Right atrium auricular region (tissue), 2 donors: Measurements from ENCODE around the gene PSMA6. TPM values are rescaled to one million over a fixed set of nuclear protein-coding genes. Genes with fewer than 3 reads are reported as not detected.

ENCODE experiments used
- DNase-seq: peaks from one replicate; pipeline ENCODE4 v3.0.0-alpha.2; 2019; ENCODE audit warnings: low spot score
- H3K27ac ChIP-seq, 2 donors: fragments of 200-600 bp; sonication (generic); 1 replicate in 1 of 2; 2 replicates in 1 of 2; pipeline ENCODE4 v1.5.1; 2016 to 2019
- H3K27me3 ChIP-seq, 2 donors: fragments of 200-600 bp; sonication (generic); one replicate each; pipeline versions ENCODE4 v1.5.1 to v1.6.0; 2017 to 2019
- H3K36me3 ChIP-seq: fragments of 200-600 bp; sonication (generic); one replicate; pipeline ENCODE4 v1.5.1; 2016
- H3K4me1 ChIP-seq, 2 donors: fragments of 200-600 bp; sonication (generic); one replicate each; pipeline versions ENCODE4 v1.5.1 to v1.6.0; 2017 to 2019
- H3K4me3 ChIP-seq, 2 donors: fragments of 200-600 bp; sonication (generic); 1 replicate in 1 of 2; 2 replicates in 1 of 2; pipeline ENCODE4 v1.5.1; 2017 to 2019; ENCODE audit warnings: mild to moderate bottlenecking in 1 of 2, moderate library complexity in 1 of 2
- H3K9me3 ChIP-seq, 2 donors: fragments of 200-600 bp; sonication (generic); one replicate each; pipeline ENCODE4 v1.5.1; 2019
- total RNA-seq, 2 donors: library from RNA; depleted of rRNA; stranded (reverse); fragments of >200 nt; gene quantifications; one replicate each; pipeline ENCODE4 v1.1.0, GENCODE V29; 2016
- TF ChIP-seq, protein P1 (sequence below), 2 donors: fragments of 200-600 bp; sonication (generic); IDR thresholded peaks; one replicate each; pipeline ENCODE4 v1.5.1; 2019; ENCODE audit warnings: antibody characterized with exemption in 2 of 2

The PSMA6 gene
- total RNA-seq, 2 donors from 2014 or later = 143 to 191 TPM

DNA sequence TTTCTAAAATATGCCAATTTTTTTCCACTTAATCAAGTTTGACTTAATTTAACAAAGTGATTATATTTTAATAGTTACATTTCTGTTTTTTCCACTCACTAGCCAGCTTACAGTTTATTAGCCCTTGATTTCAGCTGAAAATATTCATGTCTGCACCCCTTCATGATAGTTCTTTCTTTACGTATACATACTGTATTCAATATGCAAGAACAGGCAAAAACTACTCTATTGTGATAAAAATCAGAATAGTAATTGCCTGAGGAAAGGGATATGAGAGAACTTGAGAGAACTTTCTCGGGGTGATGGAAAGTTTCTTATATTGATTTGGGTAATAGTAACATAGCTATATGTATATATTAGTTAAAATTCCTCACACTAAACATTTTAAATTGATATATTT lies 17.4 kb upstream of the PSMA6 start:
- TF ChIP-seq, protein P1, sequence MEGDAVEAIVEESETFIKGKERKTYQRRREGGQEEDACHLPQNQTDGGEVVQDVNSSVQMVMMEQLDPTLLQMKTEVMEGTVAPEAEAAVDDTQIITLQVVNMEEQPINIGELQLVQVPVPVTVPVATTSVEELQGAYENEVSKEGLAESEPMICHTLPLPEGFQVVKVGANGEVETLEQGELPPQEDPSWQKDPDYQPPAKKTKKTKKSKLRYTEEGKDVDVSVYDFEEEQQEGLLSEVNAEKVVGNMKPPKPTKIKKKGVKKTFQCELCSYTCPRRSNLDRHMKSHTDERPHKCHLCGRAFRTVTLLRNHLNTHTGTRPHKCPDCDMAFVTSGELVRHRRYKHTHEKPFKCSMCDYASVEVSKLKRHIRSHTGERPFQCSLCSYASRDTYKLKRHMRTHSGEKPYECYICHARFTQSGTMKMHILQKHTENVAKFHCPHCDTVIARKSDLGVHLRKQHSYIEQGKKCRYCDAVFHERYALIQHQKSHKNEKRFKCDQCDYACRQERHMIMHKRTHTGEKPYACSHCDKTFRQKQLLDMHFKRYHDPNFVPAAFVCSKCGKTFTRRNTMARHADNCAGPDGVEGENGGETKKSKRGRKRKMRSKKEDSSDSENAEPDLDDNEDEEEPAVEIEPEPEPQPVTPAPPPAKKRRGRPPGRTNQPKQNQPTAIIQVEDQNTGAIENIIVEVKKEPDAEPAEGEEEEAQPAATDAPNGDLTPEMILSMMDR (IDR thresholded peaks at IDR 0.05) = no peak
- Histone ChIP-seq H3K9me3 (no peaks in the 10 kb centered on the region), H3K4me1 (no peaks in the 10 kb centered on the region), H3K36me3 (peaks cover 8% of the 10 kb centered on the region), H3K4me3 (no peak overlapping the region), H3K27ac (no peak overlapping the region), H3K27me3 (no peaks in the 10 kb centered on the region)
- DNase-seq = no peak

- H3K27ac ChIP-seq = no peak overlapping the region
- peaks cover 8% of the 10 kb centered on the region for H3K36me3 ChIP-seq
- H3K27me3 ChIP-seq = no peaks in the 10 kb centered on the region
- H3K4me1 ChIP-seq = no peaks in the 10 kb centered on the region
- no peak overlapping the region for H3K4me3 ChIP-seq
- H3K9me3 ChIP-seq = no peaks in the 10 kb centered on the region
- TF ChIP-seq, protein P1 (IDR thresholded peaks at IDR 0.05) = no peak
- no peak for DNase-seq
Measured at GRCh38 chr14:35277179-35277578, 15.0 kb upstream of the PSMA6 start.

DNA sequence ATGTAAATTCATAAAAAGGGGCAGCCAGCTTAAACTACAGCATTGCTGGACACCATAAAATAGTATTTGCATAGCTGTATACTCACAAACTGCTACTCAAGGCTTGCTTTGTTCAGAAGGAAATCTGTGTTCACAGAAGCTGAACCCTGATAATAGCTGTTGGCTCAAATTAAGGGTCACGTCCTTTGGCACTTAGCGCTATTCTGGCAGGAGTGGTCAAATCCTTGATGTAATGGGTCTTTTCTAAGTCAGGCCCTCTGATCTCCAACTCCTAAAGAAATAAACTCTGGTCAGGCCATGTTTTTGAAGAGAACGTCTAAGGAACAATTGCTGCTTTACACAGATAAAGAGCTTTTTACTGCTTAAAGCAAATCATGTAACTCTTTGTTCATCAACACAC lies 12.8 kb upstream of the PSMA6 start:
- Histone ChIP-seq H3K36me3 (no peaks in the 10 kb centered on the region), H3K4me3 (no peak overlapping the region)

GRCh38 chr14:35281341-35281740 lies 10.8 kb upstream of the PSMA6 start:
- H3K4me1 ChIP-seq = no peaks in the 10 kb centered on the region
- H3K9me3 ChIP-seq = no peaks in the 10 kb centered on the region
- TF ChIP-seq, protein P1 (IDR thresholded peaks at IDR 0.05) = no peak
- no peaks in the 10 kb centered on the region for H3K36me3 ChIP-seq
- no peaks in the 10 kb centered on the region for H3K27me3 ChIP-seq
- H3K4me3 ChIP-seq = no peak overlapping the region
- H3K27ac ChIP-seq = no peak overlapping the region
- no peak for DNase-seq

More for the DNA sequence above, 12.8 kb upstream of the PSMA6 start:
- no peak overlapping the region for H3K27ac ChIP-seq
- H3K9me3 ChIP-seq = no peaks in the 10 kb centered on the region
- DNase-seq = no peak
- no peaks in the 10 kb centered on the region for H3K27me3 ChIP-seq
- no peaks in the 10 kb centered on the region for H3K4me1 ChIP-seq
- TF ChIP-seq, protein P1 (IDR thresholded peaks at IDR 0.05) = no peak

DNA sequence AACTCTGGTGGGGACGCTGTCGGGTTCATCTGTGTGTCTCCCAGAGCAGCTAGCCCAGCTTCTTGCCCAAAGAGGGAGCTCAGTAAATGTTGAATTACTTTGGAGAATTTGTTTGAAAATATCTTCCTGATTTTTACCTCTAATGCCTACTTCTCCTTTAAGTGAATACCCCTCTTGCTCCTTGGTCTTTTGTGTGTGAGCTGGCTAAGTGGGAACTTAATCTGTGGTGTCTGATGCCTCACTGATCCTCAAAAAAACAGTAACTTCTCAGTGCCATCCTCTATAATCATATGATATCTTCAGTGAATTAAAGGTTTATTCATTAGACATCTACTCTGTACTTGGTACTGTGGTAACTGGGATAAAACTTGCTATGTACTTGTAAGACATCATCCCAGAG lies 7.7 kb upstream of the PSMA6 start:
- no peaks in the 10 kb centered on the region for H3K27me3 ChIP-seq
- H3K27ac ChIP-seq = no peak overlapping the region
- TF ChIP-seq, protein P1 (IDR thresholded peaks at IDR 0.05) = no peak
- no peaks in the 10 kb centered on the region for H3K9me3 ChIP-seq
- H3K4me3 ChIP-seq = no peak overlapping the region
- no peaks in the 10 kb centered on the region for H3K36me3 ChIP-seq
- DNase-seq = no peak
- peaks cover 0 to 5% of the 10 kb centered on the region in 2 donors for H3K4me1 ChIP-seq
